Peyer's patch (tissue), 4 donors: ENCODE results near the gene NADK2.
"Not testable (repeated sequence)": the region's sequence is repeated elsewhere in the genome, so short reads cannot be mapped to it uniquely, and the experiment has no call there.

ENCODE experiments used
- POLR2A ChIP-seq, 2 donors: fragments of 450-650 bp; IDR thresholded peaks; one replicate each; pipeline ENCODE4 v1.5.1; 2017; ENCODE audit warnings: antibody characterized with exemption in 2 of 2, mild to moderate bottlenecking in 2 of 2, moderate library complexity in 2 of 2
- TF ChIP-seq, protein P1 (sequence below), 6 experiments: fragments of 450-650 bp in 4 of 6; fragments of 200-600 bp in 2 of 6; sonication (generic) in 1 of 6; IDR thresholded peaks; one replicate each; pipeline ENCODE4 v1.5.1; 2017 to 2019; ENCODE audit warnings: antibody characterized with exemption in 6 of 6, mild to moderate bottlenecking in 3 of 6, moderate library complexity in 1 of 6

DNA sequence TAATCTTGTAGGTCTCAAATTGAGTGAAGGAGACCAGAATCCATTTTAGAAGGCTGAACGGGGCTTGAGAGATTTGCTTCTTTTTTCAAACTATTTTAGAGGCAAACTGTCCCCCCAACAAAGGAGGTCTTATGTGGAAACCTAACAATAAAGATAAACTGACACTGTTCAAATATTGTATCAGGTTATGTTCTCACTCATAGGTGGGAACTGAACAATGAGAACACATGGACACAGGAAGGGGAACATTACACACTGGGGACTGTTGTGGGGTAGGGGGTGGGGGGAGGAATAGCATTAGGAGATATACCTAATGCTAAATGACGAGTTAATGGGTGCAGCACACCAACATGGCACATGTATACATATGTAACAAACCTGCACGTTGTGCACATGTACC is 42.9 kb downstream of the NADK2 start:
- TF ChIP-seq, protein P1, sequence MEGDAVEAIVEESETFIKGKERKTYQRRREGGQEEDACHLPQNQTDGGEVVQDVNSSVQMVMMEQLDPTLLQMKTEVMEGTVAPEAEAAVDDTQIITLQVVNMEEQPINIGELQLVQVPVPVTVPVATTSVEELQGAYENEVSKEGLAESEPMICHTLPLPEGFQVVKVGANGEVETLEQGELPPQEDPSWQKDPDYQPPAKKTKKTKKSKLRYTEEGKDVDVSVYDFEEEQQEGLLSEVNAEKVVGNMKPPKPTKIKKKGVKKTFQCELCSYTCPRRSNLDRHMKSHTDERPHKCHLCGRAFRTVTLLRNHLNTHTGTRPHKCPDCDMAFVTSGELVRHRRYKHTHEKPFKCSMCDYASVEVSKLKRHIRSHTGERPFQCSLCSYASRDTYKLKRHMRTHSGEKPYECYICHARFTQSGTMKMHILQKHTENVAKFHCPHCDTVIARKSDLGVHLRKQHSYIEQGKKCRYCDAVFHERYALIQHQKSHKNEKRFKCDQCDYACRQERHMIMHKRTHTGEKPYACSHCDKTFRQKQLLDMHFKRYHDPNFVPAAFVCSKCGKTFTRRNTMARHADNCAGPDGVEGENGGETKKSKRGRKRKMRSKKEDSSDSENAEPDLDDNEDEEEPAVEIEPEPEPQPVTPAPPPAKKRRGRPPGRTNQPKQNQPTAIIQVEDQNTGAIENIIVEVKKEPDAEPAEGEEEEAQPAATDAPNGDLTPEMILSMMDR (IDR thresholded peaks at IDR 0.05): not testable (repeated sequence)
- not testable (repeated sequence) for TF ChIP-seq POLR2A (IDR thresholded peaks at IDR 0.05)
